GM12865 (cell line): ENCODE measurements around the gene ACTL8.

ENCODE experiments used
- DNase-seq: peaks from one replicate; pipeline ENCODE4 v3.0.0; 2010; ENCODE audit warnings: low read depth
- H3K4me3 ChIP-seq: 2 replicates; pipeline ENCODE4 v1.5.1; 2011; ENCODE audit warnings: mild to moderate bottlenecking, low read depth, low read length, control low read depth
- TF ChIP-seq, protein P1 (sequence below): IDR thresholded peaks from 2 replicates; pipeline ENCODE4 v1.5.1; 2011; ENCODE audit warnings: low read length, control low read depth, low read depth, inconsistent platforms; ENCODE audit not compliant: insufficient read depth; ENCODE audit errors: missing control alignments

The ACTL8 gene

DNA sequence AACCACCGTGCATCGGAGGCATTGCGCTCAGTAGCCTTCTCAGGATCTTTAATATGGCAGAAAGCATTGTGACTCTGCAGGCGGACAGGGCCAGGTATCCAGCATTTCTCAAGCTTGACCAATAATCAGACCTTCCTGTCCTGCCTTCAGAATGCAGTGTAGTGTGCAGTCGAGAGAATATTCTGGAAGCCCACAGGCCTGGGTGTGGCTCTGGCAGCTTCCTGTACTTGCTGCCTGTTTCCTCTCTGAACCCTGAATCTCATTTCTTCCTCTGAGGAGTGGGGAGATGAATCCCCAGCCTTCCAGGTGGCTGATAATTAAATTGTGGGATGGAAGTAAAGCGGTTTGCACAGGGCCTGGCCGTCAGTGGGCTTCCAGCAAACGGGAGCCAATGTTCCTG is 42.3 kb downstream of the ACTL8 start:
- no peak overlapping the region for H3K4me3 ChIP-seq
- no peak for DNase-seq
- TF ChIP-seq, protein P1, sequence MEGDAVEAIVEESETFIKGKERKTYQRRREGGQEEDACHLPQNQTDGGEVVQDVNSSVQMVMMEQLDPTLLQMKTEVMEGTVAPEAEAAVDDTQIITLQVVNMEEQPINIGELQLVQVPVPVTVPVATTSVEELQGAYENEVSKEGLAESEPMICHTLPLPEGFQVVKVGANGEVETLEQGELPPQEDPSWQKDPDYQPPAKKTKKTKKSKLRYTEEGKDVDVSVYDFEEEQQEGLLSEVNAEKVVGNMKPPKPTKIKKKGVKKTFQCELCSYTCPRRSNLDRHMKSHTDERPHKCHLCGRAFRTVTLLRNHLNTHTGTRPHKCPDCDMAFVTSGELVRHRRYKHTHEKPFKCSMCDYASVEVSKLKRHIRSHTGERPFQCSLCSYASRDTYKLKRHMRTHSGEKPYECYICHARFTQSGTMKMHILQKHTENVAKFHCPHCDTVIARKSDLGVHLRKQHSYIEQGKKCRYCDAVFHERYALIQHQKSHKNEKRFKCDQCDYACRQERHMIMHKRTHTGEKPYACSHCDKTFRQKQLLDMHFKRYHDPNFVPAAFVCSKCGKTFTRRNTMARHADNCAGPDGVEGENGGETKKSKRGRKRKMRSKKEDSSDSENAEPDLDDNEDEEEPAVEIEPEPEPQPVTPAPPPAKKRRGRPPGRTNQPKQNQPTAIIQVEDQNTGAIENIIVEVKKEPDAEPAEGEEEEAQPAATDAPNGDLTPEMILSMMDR: no peak

DNA sequence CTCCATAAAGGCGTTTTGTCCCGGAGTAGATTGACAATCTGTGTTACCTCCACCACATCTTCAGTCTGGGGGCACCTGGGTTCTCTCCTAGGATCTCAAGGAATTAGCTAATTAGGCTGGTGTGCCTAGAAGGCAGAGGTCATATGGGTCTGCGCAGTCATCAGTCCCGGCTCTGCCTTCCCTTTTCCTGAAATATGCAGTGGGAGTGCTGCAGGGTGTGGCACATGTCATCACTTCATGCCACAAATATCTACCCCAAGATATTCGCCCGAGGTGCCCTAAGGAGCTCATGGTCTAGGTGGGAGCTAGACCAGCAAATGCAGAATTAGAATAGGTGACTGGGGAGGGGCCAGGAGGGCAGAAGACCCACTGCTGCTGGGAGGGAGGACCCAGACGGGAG is 42.9 kb downstream of the ACTL8 start:
- no peak overlapping the region for H3K4me3 ChIP-seq
- TF ChIP-seq, protein P1: no peak
- DNase-seq: no peak

DNA sequence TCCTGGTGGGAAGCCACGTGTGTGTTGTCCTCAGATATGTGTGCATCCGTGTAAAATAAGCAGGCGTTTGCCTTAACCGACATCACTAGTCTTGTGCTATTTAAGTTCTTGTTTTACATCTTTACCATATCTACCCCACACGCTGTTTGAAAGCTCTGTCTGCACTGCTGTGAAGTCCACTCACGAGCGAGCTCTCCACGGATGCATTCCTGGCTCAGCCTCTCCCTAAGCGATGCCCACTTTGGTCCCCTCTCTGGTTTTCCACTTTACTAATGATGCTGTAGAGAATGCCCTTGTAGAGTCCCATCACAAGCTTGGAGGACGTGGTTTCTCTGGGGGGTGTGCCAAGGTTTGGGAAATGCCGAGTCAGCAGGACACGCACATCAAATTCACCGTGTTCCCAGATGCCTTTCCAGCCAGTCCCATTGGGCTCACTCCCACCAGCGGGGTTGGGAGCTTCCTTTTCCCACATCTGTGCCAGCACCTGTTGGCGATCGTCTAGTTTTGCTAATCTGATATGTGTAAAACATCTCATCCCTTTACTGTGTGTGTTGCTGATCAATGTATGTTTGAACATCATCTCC is 43.8 kb downstream of the ACTL8 start:
- H3K4me3 ChIP-seq: no peak overlapping the region
- TF ChIP-seq, protein P1: no peak
- no peak for DNase-seq

DNA sequence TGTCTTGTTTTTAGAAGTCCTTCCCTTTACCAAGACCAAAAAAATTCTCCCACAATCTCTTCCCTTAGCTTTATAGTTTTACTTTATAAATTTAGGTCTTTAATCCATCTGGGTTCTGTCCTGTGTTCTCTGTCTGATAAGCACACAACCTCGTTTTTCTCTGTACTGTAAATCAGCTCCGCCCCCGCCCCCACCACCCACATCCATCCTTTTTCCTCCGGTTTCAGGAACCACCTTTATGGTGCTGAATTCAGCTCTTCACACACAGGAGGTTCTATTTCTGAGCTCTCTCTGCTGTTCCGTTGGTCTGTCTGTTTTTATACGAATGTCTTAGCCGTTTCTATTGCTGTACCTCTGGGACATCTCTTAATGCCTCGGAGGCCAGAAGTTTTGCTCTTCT is 44.5 kb downstream of the ACTL8 start:
- DNase-seq: no peak
- TF ChIP-seq, protein P1: no peak
- no peak overlapping the region for H3K4me3 ChIP-seq

DNA sequence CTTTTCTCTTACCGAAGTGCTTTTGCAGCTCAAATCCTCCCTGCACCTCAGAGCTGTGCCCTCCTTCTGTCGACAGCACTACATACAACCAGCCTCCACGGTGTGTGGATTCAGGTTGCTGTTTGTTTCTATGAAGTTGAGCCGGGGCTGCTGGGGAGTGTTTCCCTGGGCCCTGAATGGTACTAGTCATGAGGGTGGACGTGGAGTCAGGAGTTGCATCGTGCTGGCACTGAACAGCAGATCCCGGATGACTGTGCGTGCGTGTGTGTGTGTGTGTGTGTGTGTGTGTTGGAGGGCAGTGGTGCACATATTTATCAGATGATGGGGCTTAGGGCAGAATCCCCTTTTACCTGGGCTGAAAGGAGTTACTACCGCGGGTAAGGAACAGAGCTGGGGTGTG is 47.0 kb downstream of the ACTL8 start:
- no peak overlapping the region for H3K4me3 ChIP-seq
- TF ChIP-seq, protein P1: no peak
- DNase-seq: no peak

DNA sequence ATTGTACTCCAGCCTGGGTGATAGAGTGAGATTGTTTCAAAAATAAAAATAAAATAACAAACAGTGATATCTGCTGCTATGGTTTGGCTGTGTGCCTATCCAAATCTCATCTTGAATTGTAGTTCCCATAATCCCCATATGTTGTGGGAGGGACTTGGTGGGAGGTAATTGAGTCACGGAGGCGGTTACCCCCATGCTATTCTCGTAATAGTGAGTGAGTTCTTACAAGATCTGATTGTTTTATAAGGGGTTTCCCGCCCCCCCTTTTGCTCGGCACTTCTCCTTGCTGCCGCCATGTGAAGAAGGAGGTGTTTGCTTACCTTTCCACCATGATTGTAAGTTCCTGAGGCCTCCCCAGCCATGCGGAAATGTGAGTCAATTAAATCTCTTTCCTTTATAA is 47.8 kb downstream of the ACTL8 start:
- TF ChIP-seq, protein P1: no peak
- no peak overlapping the region for H3K4me3 ChIP-seq
- no peak for DNase-seq
